Aorta (tissue), 5 donors: ENCODE results near the gene TXN. TPM values are rescaled to one million over a fixed set of nuclear protein-coding genes. Genes with fewer than 3 reads are reported as not detected.
"Not testable (repeated sequence)": the region's sequence is repeated elsewhere in the genome, so short reads cannot be mapped to it uniquely, and the experiment has no call there.

Source experiments
- ATAC-seq: fragments of 200-7000 bp; cut with Tn5 transposase; one replicate; pipeline ENCODE4 v1.9.1; 2022; ENCODE audit warnings: moderate library complexity; ENCODE audit not compliant: low FRiP score
- DNase-seq, 2 donors: peaks; one replicate each; pipeline ENCODE4 v3.0.0-alpha.2; 2020
- H3K27ac ChIP-seq, 2 donors: one replicate each; pipeline ENCODE4 v1.5.1; 2013; ENCODE audit warnings: low read length in 2 of 2, mild to moderate bottlenecking in 2 of 2, moderate library complexity in 2 of 2, control low read depth in 1 of 2, inconsistent platforms in 1 of 2, low read depth in 1 of 2
- H3K27me3 ChIP-seq, 2 donors: one replicate each; pipeline ENCODE4 v1.6.1; 2013; ENCODE audit warnings: control low read depth in 1 of 2, low read length in 1 of 2, mild to moderate bottlenecking in 1 of 2, moderate library complexity in 1 of 2; ENCODE audit not compliant: insufficient read depth in 2 of 2, control insufficient read depth in 1 of 2
- H3K36me3 ChIP-seq, 2 donors: one replicate each; pipeline ENCODE4 v1.6.1; 2013; ENCODE audit warnings: control low read depth in 1 of 2, low read length in 1 of 2, mild to moderate bottlenecking in 1 of 2; ENCODE audit not compliant: insufficient read depth in 2 of 2, control insufficient read depth in 1 of 2
- H3K4me1 ChIP-seq, 2 donors: one replicate each; pipeline ENCODE4 v1.6.1; 2013; ENCODE audit warnings: low read length in 2 of 2, control low read depth in 1 of 2, mild to moderate bottlenecking in 1 of 2, moderate library complexity in 1 of 2; ENCODE audit not compliant: insufficient read depth in 2 of 2, control insufficient read depth in 1 of 2
- H3K4me3 ChIP-seq, 2 donors: one replicate each; pipeline ENCODE4 v1.5.1; 2013; ENCODE audit warnings: low read length in 2 of 2, control low read depth in 1 of 2, mild to moderate bottlenecking in 1 of 2
- H3K9me3 ChIP-seq: one replicate; pipeline ENCODE4 v1.6.1; 2013; ENCODE audit warnings: mild to moderate bottlenecking, low read length; ENCODE audit not compliant: control insufficient read depth
- WGBS, 2 donors: extraction: QIAGEN DNeasy Blood & Tissue Kit; methylation state at CpG; one replicate each; pipeline ENCODE4 v1.1.7; 2013; 5-methylcytosine and 5-hydroxymethylcytosine counted together
- intact Hi-C, 2 donors: fragments of 100-400 bp; cut with DNase I; formaldehyde crosslinking; loops; one replicate each; pipeline versions ENCODE4 v1.14.2 to v1.15.0; 2022
- polyA plus RNA-seq, 2 donors: library from polyadenylated mRNA; stranded (reverse); fragments of 200-250 nt; gene quantifications; one replicate each; pipeline ENCODE4 v1.2.3, GENCODE V29; 2013
- total RNA-seq, 2 donors: library from RNA; stranded (reverse); fragmentation: NEBNext Ultra II Directional; extraction: Animal tissue kit (Norgen Biotek cat#: 25700); gene quantifications; one replicate each; pipeline ENCODE4 v1.2.1, GENCODE V29; 2021
- donor health status: healthy with polysubstance abuse.
- donor health status: Bipolar disorder and iron deficiency.
- donor health status: DM: no; HTN: no; CAD: no.
- donor health status: DM: no; HTN: no; CAD: no.
- donor health status: DM: yes; HTN: yes; CAD: no.

The TXN gene
- total and polyA plus RNA-seq, 4 donors, result 104 to 298 (median 157) TPM

GRCh38 chr9:110197330-110198187 is 58.7 kb downstream of the TXN start:
- no peak overlapping the region for H3K4me3 ChIP-seq
- no peaks in the 10 kb centered on the region for H3K27me3 ChIP-seq
- peak; percentile 51 for ATAC-seq
- 68 to 72% methylated on average over 11 of the region's 11 CpGs for WGBS, 2 donors
- no peak overlapping the region for H3K27ac ChIP-seq
- intact Hi-C loops, result no loop called here
- no peaks in the 10 kb centered on the region for H3K36me3 ChIP-seq
- no peak for DNase-seq
- H3K9me3 ChIP-seq, result no peaks in the 10 kb centered on the region
- no peaks in the 10 kb centered on the region for H3K4me1 ChIP-seq

GRCh38 chr9:110196084-110196499 is 60.2 kb downstream of the TXN start:
- H3K4me1 ChIP-seq, H3K4me3 ChIP-seq, H3K27me3 ChIP-seq, H3K9me3 ChIP-seq, H3K36me3 ChIP-seq, H3K27ac ChIP-seq, ATAC-seq, DNase-seq, intact Hi-C loops: not testable (repeated sequence)
- WGBS, 2 donors, result 90 to 91% methylated on average over 16 of the region's 16 CpGs

Other genes starting within 250 kb of the TXN start
- not detected for gene C9orf152, start 48.3 kb downstream of the TXN start, total RNA-seq
- gene C9orf152, start 48.3 kb downstream of the TXN start, polyA plus RNA-seq, result 1 to 10 TPM in 1 of 2 donors, under 1 TPM in 1; 0.38 to 3.1 TPM
- not detected for gene TXNDC8, start 81.4 kb upstream of the TXN start, total RNA-seq
- gene TXNDC8, start 81.4 kb upstream of the TXN start, polyA plus RNA-seq, result not detected